ENCODE measurements around the gene KLRC3.
A peak's percentile ranks its signal among the peaks of the same experiment; 100 is the strongest.
"Not testable (repeated sequence)": the region's sequence is repeated elsewhere in the genome, so short reads cannot be mapped to it uniquely, and the experiment has no call there.

The KLRC3 gene

GRCh38 chr12:10420334-10420733 lies at the start of gene KLRC3:
Gene KLRC3 (minus strand): TSS chr12:10420595. CDS start chr12:10420550, 45 bp downstream.
- H3K4me3 Mint-ChIP-seq, DNase-seq, H3K9me3 Mint-ChIP-seq, H3K27ac Mint-ChIP-seq, H3K36me3 Mint-ChIP-seq, H3K4me1 Mint-ChIP-seq, H3K27me3 Mint-ChIP-seq: not testable (repeated sequence)
- peak in 1 of 2 donors; percentile 43 for ATAC-seq (replicated peaks)

GRCh38 chr12:10469701-10470100 lies 49.3 kb upstream of the KLRC3 start:
- peak; percentile 100 for ATAC-seq (replicated peaks)

GRCh38 chr12:10466311-10466710 lies 45.9 kb upstream of the KLRC3 start:
- Mint-ChIP-seq H3K27ac (no peak overlapping the region), H3K36me3 (no peaks in the 10 kb centered on the region), H3K4me1 (peaks cover 10 to 19% of the 10 kb centered on the region in 2 donors), H3K9me3 (peaks cover 0 to 5% of the 10 kb centered on the region in 2 donors), H3K27me3 (peaks cover 52 to 57% of the 10 kb centered on the region in 2 donors), H3K4me3 (no peak overlapping the region)
- no peak for ATAC-seq (replicated peaks)
- DNase-seq: no peak

More at GRCh38 chr12:10469701-10470100, 49.3 kb upstream of the KLRC3 start:
- Mint-ChIP-seq H3K4me1 (peaks cover 10 to 15% of the 10 kb centered on the region in 2 donors), H3K36me3 (no peaks in the 10 kb centered on the region), H3K9me3 (peaks cover 3 to 6% of the 10 kb centered on the region in 2 donors), H3K27me3 (peaks cover 26 to 34% of the 10 kb centered on the region in 2 donors), H3K4me3 (no peak overlapping the region), H3K27ac (peak overlapping the region; percentile 14)
- peak; percentile 37 for DNase-seq

GRCh38 chr12:10457760-10458159 lies 37.4 kb upstream of the KLRC3 start:
- H3K27me3 Mint-ChIP-seq: peaks cover 10 to 11% of the 10 kb centered on the region in 2 donors
- peaks cover 27 to 28% of the 10 kb centered on the region in 2 donors for H3K9me3 Mint-ChIP-seq
- no peak for ATAC-seq (replicated peaks)
- H3K4me1 Mint-ChIP-seq: peaks cover 0 to 4% of the 10 kb centered on the region in 2 donors
- DNase-seq: no peak
- H3K27ac Mint-ChIP-seq: no peak overlapping the region
- H3K36me3 Mint-ChIP-seq: no peaks in the 10 kb centered on the region
- H3K4me3 Mint-ChIP-seq: no peak overlapping the region

GRCh38 chr12:10456856-10457255 lies 36.5 kb upstream of the KLRC3 start:
- ATAC-seq (replicated peaks): no peak
- Mint-ChIP-seq H3K4me1 (peaks cover 0 to 3% of the 10 kb centered on the region in 2 donors), H3K27me3 (peaks cover 3 to 4% of the 10 kb centered on the region in 2 donors), H3K4me3 (no peak overlapping the region), H3K27ac (no peak overlapping the region), H3K36me3 (no peaks in the 10 kb centered on the region), H3K9me3 (peaks cover 25 to 28% of the 10 kb centered on the region in 2 donors)
- DNase-seq: no peak

GRCh38 chr12:10455766-10456165 lies 35.4 kb upstream of the KLRC3 start:
- Mint-ChIP-seq H3K27ac (no peak overlapping the region), H3K27me3 (no peaks in the 10 kb centered on the region), H3K4me3 (no peak overlapping the region), H3K9me3 (peaks cover 23 to 28% of the 10 kb centered on the region in 2 donors), H3K36me3 (no peaks in the 10 kb centered on the region), H3K4me1 (no peaks in the 10 kb centered on the region)
- DNase-seq (no peak), ATAC-seq (replicated peaks) (no peak)

- Mint-ChIP-seq H3K36me3 (no peaks in the 10 kb centered on the region), H3K27ac (no peak overlapping the region), H3K4me3 (no peak overlapping the region), H3K9me3 (peaks cover 21 to 28% of the 10 kb centered on the region in 2 donors), H3K4me1 (no peaks in the 10 kb centered on the region), H3K27me3 (no peaks in the 10 kb centered on the region)
- no peak for DNase-seq
- ATAC-seq (replicated peaks): no peak
Measured at GRCh38 chr12:10454531-10454930, 34.1 kb upstream of the KLRC3 start.

- H3K9me3 Mint-ChIP-seq: peaks cover 18 to 23% of the 10 kb centered on the region in 2 donors
- no peak within 1 kb of the TSS for H3K27ac Mint-ChIP-seq
- H3K4me3 Mint-ChIP-seq: no peak within 1 kb of the TSS
- no peak for ATAC-seq (replicated peaks)
- H3K36me3 Mint-ChIP-seq: no peaks in the 10 kb centered on the region
- no peaks in the 10 kb centered on the region for H3K27me3 Mint-ChIP-seq
- H3K4me1 Mint-ChIP-seq: no peaks in the 10 kb centered on the region
- no peak for DNase-seq
Measured at GRCh38 chr12:10453156-10453555, 32.8 kb upstream of the KLRC3 start, which contains the start of gene KLRC1. Gene KLRC1 (minus strand): TSS chr12:10453377. CDS start chr12:10451156, 2,221 bp downstream.

GRCh38 chr12:10448236-10448635 lies 27.8 kb upstream of the KLRC3 start:
- Mint-ChIP-seq H3K27me3 (no peaks in the 10 kb centered on the region), H3K36me3 (no peaks in the 10 kb centered on the region), H3K9me3 (no peaks in the 10 kb centered on the region), H3K27ac (no peak overlapping the region), H3K4me1 (no peaks in the 10 kb centered on the region), H3K4me3 (no peak overlapping the region)
- ATAC-seq (replicated peaks): no peak
- DNase-seq: no peak

- H3K4me3 Mint-ChIP-seq; H3K9me3 Mint-ChIP-seq; H3K4me1 Mint-ChIP-seq; H3K27me3 Mint-ChIP-seq; DNase-seq; H3K27ac Mint-ChIP-seq; ATAC-seq (replicated peaks); H3K36me3 Mint-ChIP-seq: not testable (repeated sequence)
Measured at GRCh38 chr12:10446052-10446451, 25.7 kb upstream of the KLRC3 start.

- H3K36me3 Mint-ChIP-seq; H3K4me3 Mint-ChIP-seq; DNase-seq; H3K4me1 Mint-ChIP-seq; H3K27ac Mint-ChIP-seq; H3K9me3 Mint-ChIP-seq; ATAC-seq (replicated peaks); H3K27me3 Mint-ChIP-seq: not testable (repeated sequence)
Measured at GRCh38 chr12:10441144-10441543, 20.7 kb upstream of the KLRC3 start.

GRCh38 chr12:10439608-10440274 lies 19.3 kb upstream of the KLRC3 start:
- not testable (repeated sequence) for H3K9me3 Mint-ChIP-seq, DNase-seq, H3K36me3 Mint-ChIP-seq

GRCh38 chr12:10437601-10438000 lies 17.2 kb upstream of the KLRC3 start:
- not testable (repeated sequence) for DNase-seq; H3K27me3 Mint-ChIP-seq; H3K9me3 Mint-ChIP-seq; H3K4me3 Mint-ChIP-seq; H3K27ac Mint-ChIP-seq; H3K36me3 Mint-ChIP-seq; H3K4me1 Mint-ChIP-seq; ATAC-seq (replicated peaks)

More at GRCh38 chr12:10439608-10440274, 19.3 kb upstream of the KLRC3 start:
- H3K27ac Mint-ChIP-seq; H3K27me3 Mint-ChIP-seq; H3K4me1 Mint-ChIP-seq; ATAC-seq (replicated peaks); H3K4me3 Mint-ChIP-seq: not testable (repeated sequence)

GRCh38 chr12:10435816-10436215 lies 15.4 kb upstream of the KLRC3 start, which contains the start of gene KLRC2:
Gene KLRC2 (minus strand): TSS chr12:10436010. CDS start chr12:10435986, 24 bp downstream.
- DNase-seq, H3K4me1 Mint-ChIP-seq, H3K4me3 Mint-ChIP-seq, H3K9me3 Mint-ChIP-seq, H3K36me3 Mint-ChIP-seq, H3K27ac Mint-ChIP-seq, H3K27me3 Mint-ChIP-seq: not testable (repeated sequence)
- ATAC-seq (replicated peaks): peak in 1 of 2 donors; percentile 50

GRCh38 chr12:10430623-10431022 lies 10.2 kb upstream of the KLRC3 start:
- H3K4me1 Mint-ChIP-seq; H3K36me3 Mint-ChIP-seq; H3K4me3 Mint-ChIP-seq; ATAC-seq (replicated peaks); DNase-seq; H3K27ac Mint-ChIP-seq; H3K9me3 Mint-ChIP-seq; H3K27me3 Mint-ChIP-seq: not testable (repeated sequence)
